Measurements from ENCODE around the gene SPG7. TPM values are rescaled to one million over a fixed set of nuclear protein-coding genes. Genes with fewer than 3 reads are reported as not detected.
A peak's percentile ranks its signal among the peaks of the same experiment; 100 is the strongest.

SPG7 gene
- total and polyA plus RNA-seq, 4 donors, result 34.5 to 102 (median 49.5) TPM

DNA sequence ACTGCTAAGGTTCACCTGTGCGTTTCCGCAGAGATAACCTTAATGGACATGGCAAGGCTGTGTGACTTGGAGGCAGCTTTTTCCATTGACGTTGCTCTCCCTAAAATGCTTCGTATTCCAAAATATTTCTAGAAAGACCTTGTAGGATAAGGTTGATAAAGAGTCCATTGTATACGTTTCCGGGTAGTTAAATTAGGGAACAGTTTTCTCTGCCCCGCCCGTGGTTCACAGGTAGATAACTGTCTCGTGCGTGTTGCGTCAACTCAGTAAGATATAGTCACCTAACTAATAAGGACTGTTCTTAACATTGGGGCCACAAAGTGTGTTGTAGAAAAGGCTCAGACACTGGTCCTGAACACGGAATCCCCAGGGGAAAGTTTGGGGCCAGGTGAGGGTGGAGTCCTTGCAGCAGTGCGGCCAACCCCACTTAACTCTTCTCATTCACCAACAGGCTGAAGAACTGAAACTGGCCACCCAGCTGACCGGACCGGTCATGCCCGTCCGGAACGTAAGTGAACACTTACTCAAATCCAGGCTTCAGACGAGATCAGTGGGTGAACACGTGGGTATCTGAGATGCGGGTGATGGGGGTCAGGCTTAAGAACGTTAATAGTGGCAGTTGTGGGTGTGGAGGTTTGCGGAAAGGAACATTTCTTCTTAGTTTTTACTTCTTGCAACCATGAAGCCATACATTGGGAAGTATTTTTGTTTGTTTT, 53.8 kb downstream of the SPG7 start:
- no peak for TF ChIP-seq FOXA1 (IDR thresholded peaks at IDR 0.05)
- TF ChIP-seq HNF4A (conservative IDR thresholded peaks at IDR 0.05), result no peak
- TF ChIP-seq, protein P1, sequence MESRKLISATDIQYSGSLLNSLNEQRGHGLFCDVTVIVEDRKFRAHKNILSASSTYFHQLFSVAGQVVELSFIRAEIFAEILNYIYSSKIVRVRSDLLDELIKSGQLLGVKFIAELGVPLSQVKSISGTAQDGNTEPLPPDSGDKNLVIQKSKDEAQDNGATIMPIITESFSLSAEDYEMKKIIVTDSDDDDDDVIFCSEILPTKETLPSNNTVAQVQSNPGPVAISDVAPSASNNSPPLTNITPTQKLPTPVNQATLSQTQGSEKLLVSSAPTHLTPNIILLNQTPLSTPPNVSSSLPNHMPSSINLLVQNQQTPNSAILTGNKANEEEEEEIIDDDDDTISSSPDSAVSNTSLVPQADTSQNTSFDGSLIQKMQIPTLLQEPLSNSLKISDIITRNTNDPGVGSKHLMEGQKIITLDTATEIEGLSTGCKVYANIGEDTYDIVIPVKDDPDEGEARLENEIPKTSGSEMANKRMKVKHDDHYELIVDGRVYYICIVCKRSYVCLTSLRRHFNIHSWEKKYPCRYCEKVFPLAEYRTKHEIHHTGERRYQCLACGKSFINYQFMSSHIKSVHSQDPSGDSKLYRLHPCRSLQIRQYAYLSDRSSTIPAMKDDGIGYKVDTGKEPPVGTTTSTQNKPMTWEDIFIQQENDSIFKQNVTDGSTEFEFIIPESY (IDR thresholded peaks at IDR 0.05), result no peak
- TF ChIP-seq RXRA (IDR thresholded peaks at IDR 0.05), result no peak
- TF ChIP-seq, protein P2, sequence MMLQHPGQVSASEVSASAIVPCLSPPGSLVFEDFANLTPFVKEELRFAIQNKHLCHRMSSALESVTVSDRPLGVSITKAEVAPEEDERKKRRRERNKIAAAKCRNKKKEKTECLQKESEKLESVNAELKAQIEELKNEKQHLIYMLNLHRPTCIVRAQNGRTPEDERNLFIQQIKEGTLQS (IDR thresholded peaks at IDR 0.05), result no peak
- no peak for TF ChIP-seq CTCF (IDR thresholded peaks at IDR 0.05; ENCODE audit: low read depth, low read length, missing input control)
- TF ChIP-seq EGR1 (IDR thresholded peaks at IDR 0.05; ENCODE audit: low read depth in 2 of 2), result no peak
- no peak for TF ChIP-seq YY1 (IDR thresholded peaks at IDR 0.05)
- TF ChIP-seq HNF4G (IDR thresholded peaks at IDR 0.05), result no peak
- no peak for TF ChIP-seq GABPA (IDR thresholded peaks at IDR 0.05 in 1 of 2, conservative IDR thresholded peaks at IDR 0.05 in 1 of 2)
- TF ChIP-seq, protein P3, sequence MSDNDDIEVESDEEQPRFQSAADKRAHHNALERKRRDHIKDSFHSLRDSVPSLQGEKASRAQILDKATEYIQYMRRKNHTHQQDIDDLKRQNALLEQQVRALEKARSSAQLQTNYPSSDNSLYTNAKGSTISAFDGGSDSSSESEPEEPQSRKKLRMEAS (IDR thresholded peaks at IDR 0.05), result no peak
- TF ChIP-seq NR2F2 (IDR thresholded peaks at IDR 0.05), result no peak
- no peak for TF ChIP-seq JUND (IDR thresholded peaks at IDR 0.05)
- no peak for TF ChIP-seq TAF1 (conservative IDR thresholded peaks at IDR 0.05)
- TF ChIP-seq FOXA2 (IDR thresholded peaks at IDR 0.05), result no peak
- no peak for TF ChIP-seq RAD21 (IDR thresholded peaks at IDR 0.05)
- DNase-seq (ENCODE audit: low spot score), result no peak
- no peak overlapping the region for H3K27ac ChIP-seq (ENCODE audit: low read depth in 1 of 2, low read length in 2 of 2)
- peaks cover 13 to 55% (median 36%) of the 10 kb centered on the region in 4 donors for H3K4me1 ChIP-seq (ENCODE audit: control insufficient read depth in 4 of 4, insufficient read depth in 4 of 4, low read length in 3 of 4)
- H3K36me3 ChIP-seq (ENCODE audit: control insufficient read depth in 4 of 4, insufficient read depth in 3 of 4, low read depth in 1 of 4, low read length in 3 of 4), result peaks cover 7 to 26% (median 24%) of the 10 kb centered on the region in 4 donors
- H3K4me3 ChIP-seq (ENCODE audit: low read depth in 1 of 3, low read length in 3 of 3), result peak overlapping the region; percentile 64 to 90 (median 87)
- peak overlapping the region; percentile 67 to 94 for H3K9ac ChIP-seq (ENCODE audit: low read depth in 1 of 2, low read length in 2 of 2)
- no peaks in the 10 kb centered on the region for H3K9me3 ChIP-seq (ENCODE audit: control insufficient read depth in 4 of 4, low read length in 3 of 4)
- no peaks in the 10 kb centered on the region for H3K27me3 ChIP-seq (ENCODE audit: control insufficient read depth in 4 of 4, insufficient read depth in 4 of 4, low read length in 3 of 4)
- 73% methylated on average over 23 of the region's 23 CpGs for whole genome bisulfite sequencing

GRCh38 chr16:89562939-89563338, 54.7 kb downstream of the SPG7 start:
- WGBS, result 89% methylated on average over 12 of the region's 12 CpGs
- no peak overlapping the region for H3K27ac ChIP-seq (ENCODE audit: low read depth in 1 of 2, low read length in 2 of 2)
- peaks cover 9 to 51% (median 32%) of the 10 kb centered on the region in 4 donors for H3K4me1 ChIP-seq (ENCODE audit: control insufficient read depth in 4 of 4, insufficient read depth in 4 of 4, low read length in 3 of 4)
- DNase-seq (ENCODE audit: low spot score), result no peak
- H3K27me3 ChIP-seq (ENCODE audit: control insufficient read depth in 4 of 4, insufficient read depth in 4 of 4, low read length in 3 of 4), result no peaks in the 10 kb centered on the region
- H3K9me3 ChIP-seq (ENCODE audit: control insufficient read depth in 4 of 4, low read length in 3 of 4), result no peaks in the 10 kb centered on the region
- H3K4me3 ChIP-seq (ENCODE audit: low read depth in 1 of 3, low read length in 3 of 3), result no peak overlapping the region
- H3K9ac ChIP-seq (ENCODE audit: low read depth in 1 of 2, low read length in 2 of 2), result no peak overlapping the region
- peaks cover 7 to 26% (median 23%) of the 10 kb centered on the region in 4 donors for H3K36me3 ChIP-seq (ENCODE audit: control insufficient read depth in 4 of 4, insufficient read depth in 3 of 4, low read depth in 1 of 4, low read length in 3 of 4)
- TF ChIP-seq HNF4G (IDR thresholded peaks at IDR 0.05), result no peak
